HG03457 (cell line): ENCODE data around the gene TNS1.
A peak's percentile ranks its signal among the peaks of the same experiment; 100 is the strongest.

Experiments
- ATAC-seq: cut with Tn5 transposase; IDR thresholded peaks from one replicate; pipeline ENCODE4 v1.9.1; 2021; ENCODE audit warnings: moderate number of reproducible peaks; ENCODE audit not compliant: unreplicated experiment

TNS1 gene

GRCh38 chr2:217802876-217803652, 199.7 kb downstream of the TNS1 start:
- ATAC-seq = no peak

DNA sequence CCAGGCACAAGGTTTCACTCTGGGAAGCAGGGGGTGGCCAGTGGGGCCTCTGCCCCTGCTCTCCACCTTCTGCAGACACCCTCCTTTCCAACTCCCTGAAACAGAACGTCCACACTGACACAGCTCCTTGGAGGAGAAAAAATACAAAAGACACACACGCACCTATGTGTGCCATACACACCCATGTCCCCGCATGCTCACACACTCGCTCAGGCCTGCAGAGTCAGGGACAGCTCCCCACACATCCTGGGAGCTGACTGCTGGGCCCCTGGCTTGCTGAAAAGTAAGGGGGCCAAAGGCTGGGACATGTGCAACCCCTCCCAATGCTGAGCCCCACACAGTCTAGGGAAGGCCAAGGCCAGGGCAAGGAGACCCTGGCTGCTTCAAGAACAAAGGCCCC, 200.5 kb downstream of the TNS1 start:
- ATAC-seq = no peak

DNA sequence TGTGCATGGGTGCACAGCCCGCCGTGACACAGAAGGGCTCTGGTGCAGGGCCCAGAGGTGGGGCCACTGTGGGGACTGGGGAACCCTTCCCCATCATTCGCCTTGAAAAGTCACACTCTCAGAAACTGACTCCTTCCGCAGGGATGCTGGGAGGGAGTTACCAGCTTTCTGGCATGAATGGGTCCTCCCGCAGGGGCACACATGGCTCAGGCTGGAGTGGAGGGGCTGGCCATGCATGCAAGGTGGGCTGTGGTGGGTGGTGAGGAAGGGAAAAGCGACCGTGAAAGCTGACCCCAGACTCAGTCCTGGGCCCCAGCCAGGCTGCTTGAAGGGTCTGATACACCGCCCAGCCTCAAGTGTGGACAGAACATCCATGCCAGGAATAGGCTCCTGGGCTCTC, 201.1 kb downstream of the TNS1 start:
- ATAC-seq = no peak

GRCh38 chr2:217801115-217801531, 201.7 kb downstream of the TNS1 start:
- no peak for ATAC-seq

DNA sequence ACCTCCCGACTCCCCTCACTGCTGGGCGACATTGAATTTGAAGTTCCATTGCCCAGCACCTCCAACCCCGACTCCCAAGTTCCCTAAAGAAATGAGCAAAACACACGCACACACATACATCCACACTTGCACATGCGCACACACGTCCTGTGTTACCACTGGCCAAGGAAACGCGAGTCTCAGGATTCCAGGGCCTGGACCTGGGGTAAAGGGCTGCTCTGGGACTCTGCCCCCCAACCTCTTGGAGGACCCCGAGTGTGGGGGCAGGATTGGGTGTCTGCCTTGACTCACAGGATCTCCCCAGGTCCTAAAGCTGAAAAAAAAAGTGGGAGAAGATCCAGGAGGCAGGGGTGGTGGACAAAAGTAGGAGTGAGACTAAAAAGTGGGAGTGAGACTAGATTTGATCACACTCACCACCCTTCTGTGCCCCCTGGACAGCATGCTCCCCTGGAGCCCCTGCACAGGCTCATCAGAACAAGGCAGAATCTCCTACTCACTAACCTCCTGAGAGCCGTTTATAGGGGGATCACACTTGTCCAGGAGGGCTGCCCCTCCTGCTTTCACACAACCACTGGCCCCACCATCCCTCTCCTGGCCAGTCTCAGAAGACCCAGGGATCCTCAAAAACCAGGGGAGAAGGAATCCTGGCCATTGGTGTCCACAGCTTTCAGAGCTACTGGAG, 202.2 kb downstream of the TNS1 start:
- ATAC-seq = no peak

DNA sequence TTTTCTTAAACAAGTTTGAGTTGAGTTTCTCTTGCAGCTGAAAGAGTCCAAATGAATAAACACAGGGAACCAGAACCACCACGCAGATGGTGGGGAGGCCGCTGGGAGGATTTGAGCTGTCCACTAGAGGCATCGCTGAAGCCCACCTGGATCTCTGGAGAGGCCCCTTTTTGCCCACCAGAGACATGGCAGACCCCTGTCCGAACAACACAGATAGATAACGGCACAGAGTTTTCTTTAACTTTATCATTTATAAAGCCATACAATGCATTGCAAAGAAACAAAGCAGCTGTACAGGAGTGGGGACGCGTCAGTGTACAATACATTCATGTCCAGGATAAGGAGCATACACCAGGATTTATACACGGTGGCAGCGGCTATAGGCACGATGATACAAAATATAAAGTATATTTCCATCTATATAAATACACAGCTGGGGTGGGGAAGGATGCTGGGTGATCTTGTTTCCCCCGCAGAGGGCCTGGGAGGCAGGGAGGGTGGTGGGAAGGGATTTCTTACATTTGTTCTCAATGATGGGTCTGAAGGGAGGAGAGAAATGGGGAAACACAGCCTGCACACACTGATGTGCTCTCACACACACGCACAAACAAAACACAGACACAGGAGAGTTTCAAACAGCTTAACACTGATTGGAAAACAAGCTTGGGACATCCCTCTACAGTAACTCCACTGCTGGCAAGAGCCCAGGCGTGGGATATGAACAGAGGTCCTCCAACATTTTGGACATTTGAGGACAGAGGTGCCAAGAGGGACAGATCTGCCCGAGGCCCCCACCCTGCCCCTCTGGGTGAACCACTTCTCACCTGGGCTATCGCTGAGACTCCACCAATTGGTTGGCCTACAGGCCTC, 203.0 kb downstream of the TNS1 start:
- no peak for ATAC-seq

GRCh38 chr2:217798743-217799562, 203.8 kb downstream of the TNS1 start:
- peak; percentile 54 for ATAC-seq

DNA sequence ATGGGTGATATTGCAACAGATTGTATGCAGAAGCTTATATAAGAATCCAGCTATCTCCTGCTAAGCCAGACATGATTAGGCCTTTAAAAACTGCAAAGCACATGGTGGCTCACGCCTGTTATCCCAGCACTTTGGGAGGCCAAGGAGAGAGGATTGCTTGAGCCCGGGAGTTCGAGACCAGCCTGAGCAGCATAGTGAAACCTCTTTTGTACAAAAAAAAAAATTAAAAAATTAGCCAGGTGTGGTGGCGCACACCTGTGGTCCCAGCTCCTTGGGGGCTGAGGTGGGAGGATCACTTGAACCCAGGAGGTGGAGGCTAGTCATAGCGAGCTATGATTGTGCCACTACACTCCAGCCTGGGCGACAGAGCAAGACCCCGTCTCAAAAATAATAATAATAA, 204.6 kb downstream of the TNS1 start:
- ATAC-seq = no peak

- no peak for ATAC-seq
Measured at GRCh38 chr2:217797661-217798069, 205.1 kb downstream of the TNS1 start.

DNA sequence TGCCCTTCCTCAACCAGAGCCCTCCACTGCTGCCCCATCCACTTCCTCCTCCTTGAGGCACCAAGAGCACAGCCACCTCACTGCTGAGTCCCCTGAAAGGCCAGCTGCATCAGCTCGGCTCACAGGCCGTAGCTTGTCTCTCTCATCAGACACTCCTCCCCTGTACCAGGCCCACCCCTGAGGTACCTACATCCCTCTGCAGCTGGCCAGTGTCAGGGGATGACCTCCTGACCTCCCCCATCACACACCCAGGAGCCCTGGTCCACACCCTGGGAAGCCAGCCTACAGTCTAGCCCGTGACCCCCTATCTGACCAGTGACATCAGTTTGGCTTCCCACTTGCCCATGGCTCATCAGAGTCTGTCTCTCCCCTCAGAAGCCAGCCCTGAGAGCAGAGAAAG, 205.6 kb downstream of the TNS1 start:
- ATAC-seq = no peak

GRCh38 chr2:217795706-217796465, 206.9 kb downstream of the TNS1 start:
- no peak for ATAC-seq

DNA sequence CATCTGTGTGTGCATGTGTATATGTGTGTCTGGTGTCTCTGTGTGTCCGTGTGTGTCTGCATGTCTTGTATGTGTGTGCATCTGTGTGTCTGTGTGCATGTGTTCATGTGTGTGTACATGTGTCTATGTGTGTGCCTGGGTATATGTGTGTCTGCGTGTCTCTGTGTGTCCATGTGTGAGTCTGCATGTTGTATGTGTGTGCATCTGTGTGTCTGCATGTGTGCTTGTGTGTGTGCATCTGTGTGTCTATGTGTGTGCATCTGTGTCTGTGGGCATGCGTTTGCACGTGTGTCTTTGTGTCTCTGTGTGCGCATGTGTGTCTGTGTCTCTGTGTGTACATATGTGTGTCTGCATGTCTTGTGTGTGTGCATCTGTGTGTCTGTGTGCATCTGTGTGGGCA, 207.7 kb downstream of the TNS1 start:
- ATAC-seq = no peak

GRCh38 chr2:217794133-217794986, 208.4 kb downstream of the TNS1 start:
- ATAC-seq = no peak

GRCh38 chr2:217793566-217794132, 209.1 kb downstream of the TNS1 start:
- no peak for ATAC-seq

GRCh38 chr2:217792626-217793527, 209.9 kb downstream of the TNS1 start:
- ATAC-seq = no peak

DNA sequence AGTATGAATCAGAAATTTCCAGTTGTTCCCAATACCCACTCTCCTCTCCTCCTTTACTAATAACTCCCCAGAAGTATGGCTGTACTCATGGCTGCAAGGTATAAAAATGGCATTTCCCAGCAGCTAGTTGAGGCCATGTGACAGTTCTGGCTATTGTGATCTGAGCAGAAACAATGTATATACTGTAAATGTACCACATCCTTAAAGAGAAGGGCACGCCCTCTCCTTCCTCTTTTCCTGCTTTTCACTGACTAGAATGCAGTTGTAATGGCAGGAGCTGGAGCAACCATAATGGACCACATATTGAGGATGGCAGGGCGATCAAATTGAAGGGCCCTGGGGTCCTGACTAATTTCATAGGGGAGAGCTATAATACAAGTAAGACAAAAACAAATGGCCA, 211.2 kb downstream of the TNS1 start:
- ATAC-seq = no peak

DNA sequence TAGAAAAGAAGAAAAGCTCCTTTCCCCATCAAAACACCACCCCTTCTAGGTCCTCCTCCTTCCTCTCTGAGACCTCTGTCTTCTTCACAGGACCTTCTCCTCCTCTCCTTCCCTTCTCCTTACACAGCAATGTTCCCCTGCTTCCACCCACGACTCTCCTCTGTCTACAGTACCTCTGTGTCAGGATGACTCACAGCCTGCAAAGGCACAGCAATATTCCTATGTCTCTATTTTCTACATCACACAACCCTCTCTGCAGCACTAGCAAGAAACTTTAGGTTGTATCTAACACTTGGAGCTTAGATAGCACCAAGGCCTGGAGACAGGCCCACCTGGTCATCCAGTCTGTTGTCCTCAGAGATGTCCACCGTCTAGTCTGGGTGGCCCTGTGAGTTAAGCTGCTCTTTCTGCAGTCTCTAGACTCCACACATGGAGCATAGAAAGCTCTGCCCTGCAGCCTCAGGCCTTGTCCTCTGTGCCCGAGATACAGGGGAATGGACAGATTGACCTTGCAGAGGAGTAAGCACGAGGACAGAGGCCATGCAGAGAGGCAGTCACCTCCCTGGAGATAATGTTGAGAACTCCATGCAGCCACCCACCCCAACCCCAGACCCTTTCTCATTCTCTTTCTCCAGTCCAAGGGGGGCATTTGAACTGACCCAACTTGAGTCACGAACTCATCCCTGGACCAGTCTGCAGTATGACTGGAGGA, 212.0 kb downstream of the TNS1 start:
- no peak for ATAC-seq
